GM21390 (cell line): ENCODE results near the gene OR2H2.

Source experiments
- ATAC-seq: cut with Tn5 transposase; IDR thresholded peaks from one replicate; pipeline ENCODE4 v1.9.1; 2021; ENCODE audit not compliant: unreplicated experiment

Gene OR2H2

GRCh38 chr6:29584821-29585220, at the start of gene OR2H2:
Gene OR2H2 (plus strand): TSS chr6:29585121. CDS start chr6:29587945, 2,824 bp downstream.
- ATAC-seq = no peak

- ATAC-seq = no peak
These were observed 47.1 kb upstream of the OR2H2 start for GRCh38 chr6:29537714-29538403.

- no peak for ATAC-seq
These were observed 37.3 kb upstream of the OR2H2 start for GRCh38 chr6:29547573-29547972.

GRCh38 chr6:29552512-29553051, 32.3 kb upstream of the OR2H2 start:
- ATAC-seq = peak; percentile 93

- ATAC-seq = no peak
These were observed 31.5 kb upstream of the OR2H2 start for GRCh38 chr6:29553268-29554057.

- ATAC-seq = no peak
These were observed 30.2 kb upstream of the OR2H2 start for GRCh38 chr6:29554764-29555163.

GRCh38 chr6:29557320-29557719, 27.6 kb upstream of the OR2H2 start:
- ATAC-seq = no peak

GRCh38 chr6:29558439-29559079, 26.4 kb upstream of the OR2H2 start:
- no peak for ATAC-seq

- ATAC-seq = no peak
These were observed 25.2 kb upstream of the OR2H2 start, which contains the start of gene UBD for GRCh38 chr6:29559524-29560287. Gene UBD (minus strand): TSS chr6:29559732. CDS start chr6:29559701, 31 bp downstream.

- ATAC-seq = no peak
These were observed 23.8 kb upstream of the OR2H2 start for GRCh38 chr6:29561091-29561490.

- ATAC-seq = no peak
These were observed 23.2 kb upstream of the OR2H2 start for GRCh38 chr6:29561606-29562181.

- no peak for ATAC-seq
These were observed 21.4 kb upstream of the OR2H2 start for GRCh38 chr6:29563435-29563965.

GRCh38 chr6:29564875-29565274, 20.0 kb upstream of the OR2H2 start:
- no peak for ATAC-seq

- no peak for ATAC-seq
These were observed 18.1 kb upstream of the OR2H2 start for GRCh38 chr6:29566856-29567255.

GRCh38 chr6:29567541-29567940, 17.4 kb upstream of the OR2H2 start:
- no peak for ATAC-seq

GRCh38 chr6:29567991-29568390, 16.9 kb upstream of the OR2H2 start:
- ATAC-seq = no peak

GRCh38 chr6:29576056-29576455, 8.9 kb upstream of the OR2H2 start:
- ATAC-seq = no peak

GRCh38 chr6:29577544-29577943, 7.4 kb upstream of the OR2H2 start:
- ATAC-seq = no peak

- no peak for ATAC-seq
These were observed 4.6 kb downstream of the OR2H2 start for GRCh38 chr6:29589423-29590048.
